ENCODE results near the gene SEC61A2.
A peak's percentile ranks its signal among the peaks of the same experiment; 100 is the strongest.

Gene SEC61A2

DNA sequence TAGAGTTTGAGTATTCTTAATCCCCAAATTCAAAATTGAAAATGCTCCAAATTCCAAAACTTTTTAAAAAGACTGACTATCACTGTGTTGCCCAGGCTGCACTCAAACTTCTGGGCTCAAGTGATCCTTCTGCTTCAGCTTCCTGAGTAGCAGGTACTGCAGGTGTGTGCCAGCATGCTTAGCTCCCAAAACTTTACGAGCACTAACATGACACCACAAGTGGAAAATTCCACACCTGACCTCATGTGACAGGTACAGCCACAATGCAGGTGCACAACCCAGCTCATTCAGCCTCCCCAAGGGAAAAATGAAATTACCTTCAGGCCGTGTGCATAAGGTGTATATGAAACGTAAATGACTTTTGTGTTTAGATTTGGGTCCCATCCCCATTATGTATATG lies 83.0 kb downstream of the SEC61A2 start:
- TF ChIP-seq EZH2 (optimal IDR thresholded peaks at IDR 0.05; ENCODE audit: low read depth, low read length) (no peak), CTCF (IDR thresholded peaks at IDR 0.05; ENCODE audit: low read length) (no peak), EZH2phosphoT487 (IDR thresholded peaks at IDR 0.05; ENCODE audit: low read length) (no peak)
- peaks cover 8% of the 10 kb centered on the region for H3F3A ChIP-seq (ENCODE audit: insufficient read depth, low read length)
- DNase-seq: no peak
- H3K27me3 ChIP-seq (replicated peaks; ENCODE audit: insufficient read depth, low read length): no peaks in the 10 kb centered on the region
- no peak overlapping the region for H3K4me3 ChIP-seq (ENCODE audit: low read length)
- H4K20me1 ChIP-seq (ENCODE audit: insufficient read depth, low read length): 0 out of 2 replicates have a peak, but pooled peaks cover 3% of the 10 kb centered on the region
- H2AFZ ChIP-seq (ENCODE audit: low read length): no peak overlapping the region
- H3K9me3 ChIP-seq (replicated peaks; ENCODE audit: insufficient read depth, low read length): no peaks in the 10 kb centered on the region
- H3K9me2 ChIP-seq (replicated peaks; ENCODE audit: insufficient read depth, low read length): no peaks in the 10 kb centered on the region
- H3K27ac ChIP-seq (ENCODE audit: low read length): no peak overlapping the region
- H3K79me2 ChIP-seq (ENCODE audit: low read length): peaks cover 51% of the 10 kb centered on the region
- H3K4me1 ChIP-seq (ENCODE audit: low read length): 0 out of 2 replicates have a peak, but pooled peaks cover 7% of the 10 kb centered on the region
- H3K36me3 ChIP-seq (replicated peaks; ENCODE audit: insufficient read depth, low read length): peaks cover 9% of the 10 kb centered on the region
- no peak overlapping the region for H3K9ac ChIP-seq (ENCODE audit: low read length)
- no peak overlapping the region for H3K4me2 ChIP-seq (ENCODE audit: low read depth, low read length)

DNA sequence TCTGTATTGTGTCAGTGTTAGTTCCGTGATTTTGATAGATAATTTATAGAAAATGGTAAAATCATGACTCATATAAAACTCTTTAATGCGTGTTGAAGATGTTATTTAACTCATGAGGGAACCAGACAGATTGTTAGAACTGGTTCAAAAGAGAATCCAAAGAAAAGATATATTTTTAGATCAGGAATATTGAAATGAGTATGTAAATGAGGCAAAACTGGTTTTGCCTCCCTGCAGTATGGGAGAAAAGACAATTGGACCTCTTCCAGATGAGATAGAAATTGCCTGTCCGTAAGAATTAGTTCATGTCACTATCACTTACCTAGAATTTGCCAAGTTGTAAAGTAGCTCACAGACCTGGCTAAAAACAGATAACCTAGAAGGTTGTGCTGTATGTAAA lies 84.1 kb downstream of the SEC61A2 start:
- Histone ChIP-seq H3K9me2 (replicated peaks; ENCODE audit: insufficient read depth, low read length) (no peaks in the 10 kb centered on the region), H3F3A (ENCODE audit: insufficient read depth, low read length) (peaks cover 8% of the 10 kb centered on the region), H3K4me3 (ENCODE audit: low read length) (no peak overlapping the region), H3K79me2 (ENCODE audit: low read length) (peaks cover 42% of the 10 kb centered on the region), H3K9me3 (replicated peaks; ENCODE audit: insufficient read depth, low read length) (no peaks in the 10 kb centered on the region), H4K20me1 (ENCODE audit: insufficient read depth, low read length) (0 out of 2 replicates have a peak, but pooled peaks cover 3% of the 10 kb centered on the region), H3K27ac (ENCODE audit: low read length) (no peak overlapping the region), H3K27me3 (replicated peaks; ENCODE audit: insufficient read depth, low read length) (no peaks in the 10 kb centered on the region), H3K4me2 (ENCODE audit: low read depth, low read length) (no peak overlapping the region), H3K36me3 (replicated peaks; ENCODE audit: insufficient read depth, low read length) (peaks cover 9% of the 10 kb centered on the region), H2AFZ (ENCODE audit: low read length) (no peak overlapping the region), H3K9ac (ENCODE audit: low read length) (no peak overlapping the region), H3K4me1 (ENCODE audit: low read length) (0 out of 2 replicates have a peak, but pooled peaks cover 7% of the 10 kb centered on the region)
- TF ChIP-seq EZH2phosphoT487 (IDR thresholded peaks at IDR 0.05; ENCODE audit: low read length) (no peak), CTCF (IDR thresholded peaks at IDR 0.05; ENCODE audit: low read length) (no peak), EZH2 (optimal IDR thresholded peaks at IDR 0.05; ENCODE audit: low read depth, low read length) (no peak)
- no peak for DNase-seq

DNA sequence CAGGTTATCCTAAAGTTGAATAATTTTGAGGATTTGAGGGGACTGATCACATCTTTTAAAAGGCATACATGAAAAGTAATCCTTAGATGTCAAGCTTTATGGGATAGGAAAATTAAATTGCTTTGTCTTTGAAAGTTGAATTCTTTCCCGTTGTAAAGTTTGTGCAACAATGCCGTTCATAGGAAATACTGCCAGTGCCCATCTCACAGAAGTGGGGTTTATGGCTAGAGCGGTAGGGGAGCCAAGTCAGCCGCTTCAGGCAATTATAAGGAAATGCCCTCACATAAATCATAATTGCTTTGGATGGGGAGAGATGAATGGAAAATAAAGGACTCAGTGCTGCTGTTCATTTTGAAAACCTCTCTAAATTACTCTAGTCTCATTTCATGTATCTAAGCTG lies 84.6 kb downstream of the SEC61A2 start:
- no peak overlapping the region for H3K27ac ChIP-seq (ENCODE audit: low read length)
- H3K4me2 ChIP-seq (ENCODE audit: low read depth, low read length): no peak overlapping the region
- no peaks in the 10 kb centered on the region for H3K9me2 ChIP-seq (replicated peaks; ENCODE audit: insufficient read depth, low read length)
- peaks cover 42% of the 10 kb centered on the region for H3K79me2 ChIP-seq (ENCODE audit: low read length)
- H3K9ac ChIP-seq (ENCODE audit: low read length): no peak overlapping the region
- no peaks in the 10 kb centered on the region for H3K27me3 ChIP-seq (replicated peaks; ENCODE audit: insufficient read depth, low read length)
- 0 out of 2 replicates have a peak, but pooled peaks cover 3% of the 10 kb centered on the region for H4K20me1 ChIP-seq (ENCODE audit: insufficient read depth, low read length)
- DNase-seq: no peak
- no peak overlapping the region for H3K4me3 ChIP-seq (ENCODE audit: low read length)
- H3K9me3 ChIP-seq (replicated peaks; ENCODE audit: insufficient read depth, low read length): no peaks in the 10 kb centered on the region
- peaks cover 8% of the 10 kb centered on the region for H3F3A ChIP-seq (ENCODE audit: insufficient read depth, low read length)
- H2AFZ ChIP-seq (ENCODE audit: low read length): no peak overlapping the region
- TF ChIP-seq EZH2 (optimal IDR thresholded peaks at IDR 0.05; ENCODE audit: low read depth, low read length): no peak
- no peak for TF ChIP-seq EZH2phosphoT487 (IDR thresholded peaks at IDR 0.05; ENCODE audit: low read length)
- peaks cover 9% of the 10 kb centered on the region for H3K36me3 ChIP-seq (replicated peaks; ENCODE audit: insufficient read depth, low read length)
- H3K4me1 ChIP-seq (ENCODE audit: low read length): 0 out of 2 replicates have a peak, but pooled peaks cover 7% of the 10 kb centered on the region

- no peaks in the 10 kb centered on the region for H3K27me3 ChIP-seq (replicated peaks; ENCODE audit: insufficient read depth, low read length)
- H3K4me1 ChIP-seq (ENCODE audit: low read length): 0 out of 2 replicates have a peak, but pooled peaks cover 7% of the 10 kb centered on the region
- peak overlapping the region; percentile 36; the same call in 1 of the 2 replicates for H2AFZ ChIP-seq (ENCODE audit: low read length)
- H3K4me3 ChIP-seq (ENCODE audit: low read length): no peak overlapping the region
- peak overlapping the region; percentile 24; the same call in 1 of the 2 replicates for H3K4me2 ChIP-seq (ENCODE audit: low read depth, low read length)
- 0 out of 2 replicates have a peak, but pooled peaks cover 3% of the 10 kb centered on the region for H4K20me1 ChIP-seq (ENCODE audit: insufficient read depth, low read length)
- H3K27ac ChIP-seq (ENCODE audit: low read length): no peak overlapping the region
- H3F3A ChIP-seq (ENCODE audit: insufficient read depth, low read length): peaks cover 8% of the 10 kb centered on the region
- no peak overlapping the region for H3K9ac ChIP-seq (ENCODE audit: low read length)
- TF ChIP-seq EZH2 (optimal IDR thresholded peaks at IDR 0.05; ENCODE audit: low read depth, low read length): no peak
- peak; percentile 80 for TF ChIP-seq CTCF (IDR thresholded peaks at IDR 0.05; ENCODE audit: low read length)
- DNase-seq: peak; percentile 56
- H3K9me2 ChIP-seq (replicated peaks; ENCODE audit: insufficient read depth, low read length): no peaks in the 10 kb centered on the region
- peaks cover 40% of the 10 kb centered on the region for H3K79me2 ChIP-seq (ENCODE audit: low read length)
- H3K36me3 ChIP-seq (replicated peaks; ENCODE audit: insufficient read depth, low read length): peaks cover 9% of the 10 kb centered on the region
- H3K9me3 ChIP-seq (replicated peaks; ENCODE audit: insufficient read depth, low read length): no peaks in the 10 kb centered on the region
Observed at GRCh38 chr10:12214763-12215218, 85.3 kb downstream of the SEC61A2 start.

All from MM.1S (cell line).